ENCODE data around the gene ANKDD1B. TPM values are rescaled to one million over a fixed set of nuclear protein-coding genes. Genes with fewer than 3 reads are reported as not detected.
"Not testable (repeated sequence)": the region's sequence is repeated elsewhere in the genome, so short reads cannot be mapped to it uniquely, and the experiment has no call there.

ANKDD1B gene
- total and polyA plus RNA-seq, 2 donors, result 0.33 to 1.6 TPM

DNA sequence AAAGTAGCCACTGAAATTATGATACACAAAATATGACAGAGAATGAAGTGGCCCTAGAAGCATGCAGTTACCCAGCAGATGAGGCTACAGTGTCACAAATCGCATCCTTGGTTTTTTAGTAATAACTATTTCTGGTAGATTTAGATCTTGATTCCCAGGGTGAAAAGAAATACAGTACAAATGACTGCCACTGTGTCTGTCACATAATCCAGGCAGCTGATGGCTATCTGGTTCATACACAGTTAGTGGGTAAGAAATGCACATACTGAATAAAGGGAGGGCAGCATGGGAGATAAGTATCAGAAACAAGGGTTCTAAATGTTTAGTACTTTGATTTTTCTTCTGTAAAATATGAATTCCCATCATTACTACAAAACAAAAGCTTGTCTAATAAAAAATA lies 64.5 kb downstream of the ANKDD1B start:
- 98% methylated on average over 1 of the region's 1 CpG for WGBS
- no peaks in the 10 kb centered on the region for H3K9me3 ChIP-seq (ENCODE audit: control insufficient read depth in 2 of 2, insufficient read depth in 1 of 2, low read length in 1 of 2)
- no peak overlapping the region for H3K4me3 ChIP-seq (ENCODE audit: low read length in 2 of 2)
- no peak for DNase-seq (ENCODE audit: low read depth in 6 of 9, low spot score in 9 of 9)
- H3K4me1 ChIP-seq (ENCODE audit: control insufficient read depth in 2 of 2, insufficient read depth in 2 of 2, low read length in 2 of 2), result no peaks in the 10 kb centered on the region
- H3K27me3 ChIP-seq (ENCODE audit: control insufficient read depth in 2 of 2, insufficient read depth in 1 of 2, low read length in 1 of 2), result no peaks in the 10 kb centered on the region
- H3K27ac ChIP-seq (ENCODE audit: low read depth in 1 of 2, low read length in 1 of 2), result no peak overlapping the region
- H3K36me3 ChIP-seq (ENCODE audit: control insufficient read depth in 2 of 2, insufficient read depth in 2 of 2, low read length in 1 of 2), result peaks cover 15 to 21% of the 10 kb centered on the region in 2 donors

DNA sequence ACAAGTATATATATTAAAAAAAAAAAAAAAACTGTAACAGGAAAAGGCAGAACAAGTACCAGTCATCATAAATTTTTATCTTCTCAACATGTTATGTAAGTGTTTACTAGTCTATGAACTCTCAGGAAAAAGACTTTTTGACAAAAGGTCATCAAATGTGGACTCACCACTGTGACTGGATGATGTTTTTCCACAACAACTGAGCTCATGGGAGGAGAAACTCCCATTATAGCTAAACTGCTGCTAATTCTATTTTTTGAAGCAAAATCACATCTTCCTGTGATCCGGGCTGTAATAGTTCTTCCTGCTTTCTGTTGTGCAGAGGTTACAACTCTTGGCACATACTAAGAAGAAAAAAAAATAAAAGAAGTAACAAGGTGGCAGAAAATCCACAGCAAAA lies 66.4 kb downstream of the ANKDD1B start:
- H3K4me1 ChIP-seq (ENCODE audit: control insufficient read depth in 2 of 2, insufficient read depth in 2 of 2, low read length in 2 of 2), result no peaks in the 10 kb centered on the region
- peaks cover 15 to 19% of the 10 kb centered on the region in 2 donors for H3K36me3 ChIP-seq (ENCODE audit: control insufficient read depth in 2 of 2, insufficient read depth in 2 of 2, low read length in 1 of 2)
- WGBS, result 47% methylated on average over 1 of the region's 1 CpG
- H3K4me3 ChIP-seq (ENCODE audit: low read length in 2 of 2), result no peak overlapping the region
- no peaks in the 10 kb centered on the region for H3K27me3 ChIP-seq (ENCODE audit: control insufficient read depth in 2 of 2, insufficient read depth in 1 of 2, low read length in 1 of 2)
- H3K9me3 ChIP-seq (ENCODE audit: control insufficient read depth in 2 of 2, insufficient read depth in 1 of 2, low read length in 1 of 2), result no peaks in the 10 kb centered on the region
- H3K27ac ChIP-seq (ENCODE audit: low read depth in 1 of 2, low read length in 1 of 2), result peak overlapping the region in 1 of 2 donors; percentile 52
- DNase-seq (ENCODE audit: low read depth in 6 of 9, low spot score in 9 of 9), result no peak

DNA sequence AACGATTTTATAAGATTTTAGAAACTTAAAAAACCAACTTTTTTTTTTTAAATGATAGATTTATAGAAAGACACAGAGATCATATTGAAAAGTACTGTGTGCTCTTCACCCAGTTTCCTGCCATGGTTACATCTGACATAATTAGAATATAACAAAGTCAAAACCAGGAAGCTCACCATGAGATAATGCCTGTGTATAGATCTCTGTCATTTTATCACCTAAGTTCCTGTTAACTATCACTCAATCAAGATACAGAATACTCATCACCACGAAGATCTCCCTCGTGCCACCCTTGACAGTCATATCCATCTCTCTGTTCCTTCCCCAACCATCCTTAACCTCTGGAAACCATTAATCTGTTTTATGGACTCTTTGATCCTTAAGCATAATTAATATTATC lies 66.9 kb downstream of the ANKDD1B start:
- no peak overlapping the region for H3K27ac ChIP-seq (ENCODE audit: low read depth in 1 of 2, low read length in 1 of 2)

DNA sequence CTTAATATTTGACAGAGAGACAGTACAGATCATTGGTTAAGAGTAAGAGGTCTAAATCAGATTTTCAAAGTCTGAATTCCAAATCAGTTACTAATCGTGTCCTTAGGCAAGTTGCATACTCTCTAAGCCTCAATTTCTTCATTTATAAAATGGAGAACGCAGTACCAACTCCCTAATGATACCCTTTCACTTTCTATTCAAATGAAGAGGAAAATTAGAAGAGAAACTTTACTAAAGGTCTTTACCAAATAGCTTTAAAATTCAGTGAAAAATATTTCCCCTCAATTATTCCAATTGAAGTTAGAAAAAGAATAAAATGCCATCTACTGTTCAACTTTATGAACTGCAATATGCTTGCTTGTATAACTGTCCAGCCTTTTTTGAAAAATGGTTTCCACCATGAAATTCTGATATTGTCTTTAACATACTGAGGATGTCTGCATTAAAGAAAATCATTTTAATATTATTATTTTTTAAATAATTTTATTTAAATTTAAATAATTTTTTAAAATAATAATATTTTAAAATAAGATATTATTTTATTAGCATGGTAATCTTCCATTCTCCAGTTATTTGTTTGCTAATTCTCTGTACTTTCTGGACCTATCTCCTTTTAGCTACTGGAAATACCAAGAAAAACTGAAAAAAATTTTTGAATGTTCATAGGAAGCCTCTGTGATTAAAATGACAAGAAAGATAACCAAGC lies 70.0 kb downstream of the ANKDD1B start:
- Histone ChIP-seq H3K9me3 (ENCODE audit: control insufficient read depth in 2 of 2, insufficient read depth in 1 of 2, low read length in 1 of 2) (no peaks in the 10 kb centered on the region), H3K27me3 (ENCODE audit: control insufficient read depth in 2 of 2, insufficient read depth in 1 of 2, low read length in 1 of 2) (no peaks in the 10 kb centered on the region), H3K4me1 (ENCODE audit: control insufficient read depth in 2 of 2, insufficient read depth in 2 of 2, low read length in 2 of 2) (no peaks in the 10 kb centered on the region), H3K27ac (ENCODE audit: low read depth in 1 of 2, low read length in 1 of 2) (no peak overlapping the region), H3K4me3 (ENCODE audit: low read length in 2 of 2) (no peak overlapping the region), H3K36me3 (ENCODE audit: control insufficient read depth in 2 of 2, insufficient read depth in 2 of 2, low read length in 1 of 2) (peaks cover 13 to 14% of the 10 kb centered on the region in 2 donors)
- 62% methylated on average over 2 of the region's 2 CpGs for WGBS
- peak in 6 of 9 donors; percentile 10 to 69 (median 25) for DNase-seq (ENCODE audit: low read depth in 6 of 9, low spot score in 9 of 9)

More for the DNA sequence above, 66.9 kb downstream of the ANKDD1B start:
- H3K27me3 ChIP-seq (ENCODE audit: control insufficient read depth in 2 of 2, insufficient read depth in 1 of 2, low read length in 1 of 2), result no peaks in the 10 kb centered on the region
- peaks cover 15% of the 10 kb centered on the region in 2 donors for H3K36me3 ChIP-seq (ENCODE audit: control insufficient read depth in 2 of 2, insufficient read depth in 2 of 2, low read length in 1 of 2)
- 40% methylated on average over 3 of the region's 3 CpGs for WGBS
- no peaks in the 10 kb centered on the region for H3K9me3 ChIP-seq (ENCODE audit: control insufficient read depth in 2 of 2, insufficient read depth in 1 of 2, low read length in 1 of 2)
- H3K4me1 ChIP-seq (ENCODE audit: control insufficient read depth in 2 of 2, insufficient read depth in 2 of 2, low read length in 2 of 2), result no peaks in the 10 kb centered on the region
- H3K4me3 ChIP-seq (ENCODE audit: low read length in 2 of 2), result no peak overlapping the region
- peak in 1 of 9 donors; percentile 24 for DNase-seq (ENCODE audit: low read depth in 6 of 9, low spot score in 9 of 9)

DNA sequence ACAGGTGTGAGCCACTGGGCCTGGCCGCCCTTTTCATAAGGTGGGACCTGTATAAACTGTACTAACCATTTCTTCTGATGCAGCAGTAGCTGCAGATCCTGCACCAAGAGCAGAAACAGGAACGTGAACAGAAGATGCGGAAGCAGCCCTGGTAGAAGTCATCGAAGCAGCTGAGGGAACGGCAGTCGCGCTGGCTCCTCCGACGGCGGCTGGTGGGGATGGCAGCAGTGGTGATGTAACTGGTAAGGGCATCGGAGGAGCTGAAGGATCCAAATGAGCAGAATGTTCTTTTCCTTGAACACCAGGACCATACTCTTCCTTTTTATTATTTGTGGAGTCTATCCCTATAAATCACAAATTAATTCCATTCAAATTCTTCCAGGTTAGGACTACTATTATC lies 73.9 kb downstream of the ANKDD1B start:
- DNase-seq (ENCODE audit: low read depth in 6 of 9, low spot score in 9 of 9), result no peak
- Histone ChIP-seq H3K4me1 (ENCODE audit: control insufficient read depth in 2 of 2, insufficient read depth in 2 of 2, low read length in 2 of 2) (no peaks in the 10 kb centered on the region), H3K4me3 (ENCODE audit: low read length in 2 of 2) (no peak overlapping the region), H3K27me3 (ENCODE audit: control insufficient read depth in 2 of 2, insufficient read depth in 1 of 2, low read length in 1 of 2) (no peaks in the 10 kb centered on the region), H3K27ac (ENCODE audit: low read depth in 1 of 2, low read length in 1 of 2) (no peak overlapping the region), H3K36me3 (ENCODE audit: control insufficient read depth in 2 of 2, insufficient read depth in 2 of 2, low read length in 1 of 2) (peaks cover 6 to 28% of the 10 kb centered on the region in 2 donors), H3K9me3 (ENCODE audit: control insufficient read depth in 2 of 2, insufficient read depth in 1 of 2, low read length in 1 of 2) (no peaks in the 10 kb centered on the region)
- 98% methylated on average over 11 of the region's 11 CpGs for WGBS

DNA sequence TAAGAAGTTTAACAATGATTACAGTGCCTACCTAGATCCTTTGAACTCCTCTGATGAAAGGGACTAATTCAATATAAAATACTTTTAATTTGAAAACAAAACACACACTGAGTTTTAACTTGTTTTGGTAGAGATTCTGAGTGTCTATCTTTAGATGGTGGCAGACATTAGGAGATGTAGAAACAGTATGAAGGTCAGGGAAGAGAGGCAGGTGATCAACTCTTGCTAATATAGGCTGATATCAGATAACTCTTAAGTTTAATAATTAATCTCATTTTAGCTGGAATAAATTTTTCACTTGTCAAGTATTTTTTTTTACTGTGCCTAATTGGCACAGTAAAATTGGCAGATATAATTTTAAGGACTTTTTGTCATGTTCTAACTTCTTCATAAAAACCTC lies 75.2 kb downstream of the ANKDD1B start:
- Histone ChIP-seq H3K4me3 (ENCODE audit: low read length in 2 of 2) (no peak overlapping the region), H3K9me3 (ENCODE audit: control insufficient read depth in 2 of 2, insufficient read depth in 1 of 2, low read length in 1 of 2) (no peaks in the 10 kb centered on the region), H3K27ac (ENCODE audit: low read depth in 1 of 2, low read length in 1 of 2) (no peak overlapping the region), H3K4me1 (ENCODE audit: control insufficient read depth in 2 of 2, insufficient read depth in 2 of 2, low read length in 2 of 2) (no peaks in the 10 kb centered on the region), H3K36me3 (ENCODE audit: control insufficient read depth in 2 of 2, insufficient read depth in 2 of 2, low read length in 1 of 2) (peaks cover 6 to 33% of the 10 kb centered on the region in 2 donors), H3K27me3 (ENCODE audit: control insufficient read depth in 2 of 2, insufficient read depth in 1 of 2, low read length in 1 of 2) (no peaks in the 10 kb centered on the region)
- no peak for DNase-seq (ENCODE audit: low read depth in 6 of 9, low spot score in 9 of 9)

DNA sequence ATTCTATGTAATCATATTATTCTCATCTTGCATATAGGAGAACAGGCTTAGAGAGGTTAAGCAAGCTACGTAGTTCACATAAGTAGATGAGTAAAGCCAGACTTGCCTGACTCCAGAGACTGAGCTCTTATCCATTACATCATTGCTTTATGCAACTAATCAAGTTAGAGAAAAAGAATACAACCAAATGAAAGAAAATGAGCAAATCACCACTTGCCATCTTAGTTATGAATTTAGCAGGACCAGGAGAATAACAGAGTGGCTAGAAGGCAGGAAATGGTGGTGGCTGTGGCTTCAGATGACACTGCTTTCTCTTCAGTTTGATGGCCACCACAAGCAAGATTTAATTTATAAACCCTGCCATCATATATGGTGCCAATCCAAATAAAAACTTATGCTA lies 79.4 kb downstream of the ANKDD1B start:
- no peak overlapping the region for H3K4me3 ChIP-seq (ENCODE audit: low read length in 2 of 2)
- H3K36me3 ChIP-seq (ENCODE audit: control insufficient read depth in 2 of 2, insufficient read depth in 2 of 2, low read length in 1 of 2), result peaks cover 5 to 37% of the 10 kb centered on the region in 2 donors
- H3K27ac ChIP-seq (ENCODE audit: low read depth in 1 of 2, low read length in 1 of 2), result no peak overlapping the region
- H3K9me3 ChIP-seq (ENCODE audit: control insufficient read depth in 2 of 2, insufficient read depth in 1 of 2, low read length in 1 of 2), result no peaks in the 10 kb centered on the region
- no peak for DNase-seq (ENCODE audit: low read depth in 6 of 9, low spot score in 9 of 9)
- no peaks in the 10 kb centered on the region for H3K27me3 ChIP-seq (ENCODE audit: control insufficient read depth in 2 of 2, insufficient read depth in 1 of 2, low read length in 1 of 2)
- 99% methylated on average over 1 of the region's 1 CpG for WGBS
- no peaks in the 10 kb centered on the region for H3K4me1 ChIP-seq (ENCODE audit: control insufficient read depth in 2 of 2, insufficient read depth in 2 of 2, low read length in 2 of 2)

DNA sequence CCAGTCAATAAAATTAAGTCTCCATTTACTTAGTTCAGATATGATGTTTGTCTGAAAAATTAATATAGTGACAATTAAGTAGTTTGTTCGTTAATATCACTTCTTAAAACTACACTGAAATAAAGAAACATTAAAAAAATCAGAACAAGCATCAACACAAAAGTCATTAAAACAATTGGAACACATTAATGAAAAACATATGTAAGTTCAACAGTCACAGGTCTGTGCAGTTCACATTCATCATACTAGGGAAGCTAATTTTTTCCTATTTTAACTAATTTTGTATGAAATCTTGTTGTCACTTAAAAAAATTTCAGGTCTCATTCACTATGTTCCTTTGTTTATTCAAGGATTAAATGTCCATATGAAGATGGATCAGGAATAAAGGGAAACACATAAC lies 83.5 kb downstream of the ANKDD1B start:
- no peaks in the 10 kb centered on the region for H3K4me1 ChIP-seq (ENCODE audit: control insufficient read depth in 2 of 2, insufficient read depth in 2 of 2, low read length in 2 of 2)
- peaks cover 7 to 21% of the 10 kb centered on the region in 2 donors for H3K36me3 ChIP-seq (ENCODE audit: control insufficient read depth in 2 of 2, insufficient read depth in 2 of 2, low read length in 1 of 2)
- H3K27me3 ChIP-seq (ENCODE audit: control insufficient read depth in 2 of 2, insufficient read depth in 1 of 2, low read length in 1 of 2), result no peaks in the 10 kb centered on the region
- DNase-seq (ENCODE audit: low read depth in 6 of 9, low spot score in 9 of 9), result no peak
- no peak overlapping the region for H3K4me3 ChIP-seq (ENCODE audit: low read length in 2 of 2)
- H3K27ac ChIP-seq (ENCODE audit: low read depth in 1 of 2, low read length in 1 of 2), result no peak overlapping the region
- 98% methylated on average over 1 of the region's 1 CpG for WGBS
- no peaks in the 10 kb centered on the region for H3K9me3 ChIP-seq (ENCODE audit: control insufficient read depth in 2 of 2, insufficient read depth in 1 of 2, low read length in 1 of 2)

DNA sequence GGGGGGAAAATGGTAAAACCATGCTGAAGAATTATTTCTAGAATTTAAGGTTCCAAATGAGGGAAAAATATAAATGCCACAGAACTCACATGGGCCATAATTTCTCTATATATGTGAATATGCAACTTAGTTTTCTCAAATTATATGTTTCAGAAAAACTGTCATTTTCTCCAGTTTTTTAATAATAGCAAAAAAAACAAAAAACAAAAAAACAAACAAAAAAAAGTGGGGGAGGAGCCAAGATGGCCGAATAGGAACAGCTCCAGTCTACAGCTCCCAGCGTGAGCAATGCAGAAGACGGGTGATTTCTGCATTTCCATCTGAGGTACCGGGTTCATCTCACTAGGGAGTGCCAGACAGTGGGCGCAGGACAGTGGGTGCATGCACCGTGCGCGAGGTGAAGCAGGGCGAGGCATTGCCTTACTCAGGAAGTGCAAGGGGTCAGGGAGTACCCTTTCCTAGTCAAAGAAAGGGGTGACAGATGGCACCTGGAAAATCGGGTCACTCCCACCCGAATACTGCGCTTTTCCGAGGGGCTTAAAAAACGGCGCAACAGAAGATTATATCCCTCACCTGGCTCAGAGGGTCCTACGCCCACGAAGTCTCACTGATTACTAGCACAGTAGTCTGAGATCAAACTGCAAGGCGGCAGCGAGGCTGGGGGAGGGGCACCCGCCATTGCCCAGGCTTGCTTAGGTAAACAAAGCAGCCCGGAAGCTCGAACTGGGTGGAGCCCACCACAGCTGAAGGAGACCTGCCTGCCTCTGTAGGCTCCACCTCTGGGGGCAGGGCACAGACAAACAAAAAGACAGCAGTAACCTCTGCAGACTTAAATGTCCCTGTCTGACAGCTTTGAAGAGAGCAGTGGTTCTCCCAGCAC lies 84.5 kb downstream of the ANKDD1B start:
- not testable (repeated sequence) for H3K9me3 ChIP-seq (ENCODE audit: control insufficient read depth in 2 of 2, insufficient read depth in 1 of 2, low read length in 1 of 2); H3K27me3 ChIP-seq (ENCODE audit: control insufficient read depth in 2 of 2, insufficient read depth in 1 of 2, low read length in 1 of 2); H3K27ac ChIP-seq (ENCODE audit: low read depth in 1 of 2, low read length in 1 of 2); H3K4me3 ChIP-seq (ENCODE audit: low read length in 2 of 2); H3K4me1 ChIP-seq (ENCODE audit: control insufficient read depth in 2 of 2, insufficient read depth in 2 of 2, low read length in 2 of 2); DNase-seq (ENCODE audit: low read depth in 6 of 9, low spot score in 9 of 9)
- WGBS, result 95% methylated on average over 22 of the region's 22 CpGs
- H3K36me3 ChIP-seq (ENCODE audit: control insufficient read depth in 2 of 2, insufficient read depth in 2 of 2, low read length in 1 of 2), result peaks cover 7 to 17% of the 10 kb centered on the region in 2 donors

Measured in thymus (tissue), 11 donors.